GM21576 (cell line): Measurements from ENCODE around the gene MAP1A.
"Not testable (repeated sequence)": the region's sequence is repeated elsewhere in the genome, so short reads cannot be mapped to it uniquely, and the experiment has no call there.

Experiments used
- ATAC-seq: cut with Tn5 transposase; IDR thresholded peaks from one replicate; pipeline ENCODE4 v1.9.1; 2021; ENCODE audit warnings: mild to moderate bottlenecking, moderate library complexity; ENCODE audit not compliant: unreplicated experiment

The MAP1A gene

DNA sequence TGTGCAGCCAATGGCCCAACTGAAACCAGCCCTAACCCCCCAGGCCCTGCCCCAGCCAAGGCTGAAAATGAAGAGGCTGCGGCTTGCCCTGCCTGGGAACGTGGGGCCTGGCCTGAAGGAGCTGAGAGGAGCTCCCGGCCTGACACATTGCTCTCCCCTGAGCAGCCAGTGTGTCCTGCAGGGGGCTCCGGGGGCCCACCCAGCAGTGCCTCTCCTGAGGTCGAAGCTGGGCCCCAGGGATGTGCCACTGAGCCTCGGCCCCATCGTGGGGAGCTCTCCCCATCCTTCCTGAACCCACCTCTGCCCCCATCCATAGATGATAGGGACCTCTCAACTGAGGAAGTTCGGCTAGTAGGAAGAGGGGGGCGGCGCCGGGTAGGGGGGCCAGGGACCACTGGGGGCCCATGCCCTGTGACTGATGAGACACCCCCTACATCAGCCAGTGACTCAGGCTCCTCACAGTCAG, 11.2 kb downstream of the MAP1A start:
- ATAC-seq = no peak

DNA sequence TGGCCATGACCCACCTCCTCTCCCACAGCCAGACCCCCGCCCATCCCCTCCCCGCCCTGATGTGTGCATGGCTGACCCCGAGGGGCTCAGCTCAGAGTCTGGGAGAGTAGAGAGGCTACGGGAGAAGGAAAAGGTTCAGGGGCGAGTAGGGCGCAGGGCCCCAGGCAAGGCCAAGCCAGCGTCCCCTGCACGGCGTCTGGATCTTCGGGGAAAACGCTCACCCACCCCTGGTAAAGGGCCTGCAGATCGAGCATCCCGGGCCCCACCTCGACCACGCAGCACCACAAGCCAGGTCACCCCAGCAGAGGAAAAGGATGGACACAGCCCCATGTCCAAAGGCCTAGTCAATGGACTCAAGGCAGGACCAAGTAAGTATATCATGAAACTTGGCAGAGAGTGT, 11.7 kb downstream of the MAP1A start:
- no peak for ATAC-seq

DNA sequence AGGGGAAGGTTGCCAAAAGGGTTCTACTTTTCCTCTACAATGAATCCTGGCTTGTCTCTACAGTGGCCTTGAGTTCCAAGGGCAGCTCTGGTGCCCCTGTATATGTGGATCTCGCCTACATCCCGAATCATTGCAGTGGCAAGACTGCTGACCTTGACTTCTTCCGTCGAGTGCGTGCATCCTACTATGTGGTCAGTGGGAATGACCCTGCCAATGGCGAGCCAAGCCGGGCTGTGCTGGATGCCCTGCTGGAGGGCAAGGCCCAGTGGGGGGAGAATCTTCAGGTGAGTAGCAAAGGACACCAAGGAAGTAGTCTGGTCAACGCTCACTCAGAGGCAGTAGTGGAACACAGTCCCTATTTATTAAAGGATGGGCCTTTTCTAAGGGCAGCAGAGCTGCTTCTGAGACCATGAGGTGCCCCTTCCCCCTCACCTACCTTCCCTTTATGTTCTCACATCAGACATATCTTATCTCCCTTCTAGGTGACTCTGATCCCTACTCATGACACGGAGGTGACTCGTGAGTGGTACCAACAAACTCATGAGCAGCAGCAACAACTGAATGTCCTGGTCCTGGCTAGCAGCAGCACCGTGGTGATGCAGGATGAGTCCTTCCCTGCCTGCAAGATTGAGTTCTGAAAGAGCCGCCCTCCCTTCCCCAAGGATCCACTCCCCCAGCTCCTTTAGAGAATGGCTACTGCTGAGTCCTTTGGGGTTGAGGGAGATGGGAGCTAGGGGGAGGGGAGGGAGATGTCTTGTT, 12.4 kb downstream of the MAP1A start:
- no peak for ATAC-seq

DNA sequence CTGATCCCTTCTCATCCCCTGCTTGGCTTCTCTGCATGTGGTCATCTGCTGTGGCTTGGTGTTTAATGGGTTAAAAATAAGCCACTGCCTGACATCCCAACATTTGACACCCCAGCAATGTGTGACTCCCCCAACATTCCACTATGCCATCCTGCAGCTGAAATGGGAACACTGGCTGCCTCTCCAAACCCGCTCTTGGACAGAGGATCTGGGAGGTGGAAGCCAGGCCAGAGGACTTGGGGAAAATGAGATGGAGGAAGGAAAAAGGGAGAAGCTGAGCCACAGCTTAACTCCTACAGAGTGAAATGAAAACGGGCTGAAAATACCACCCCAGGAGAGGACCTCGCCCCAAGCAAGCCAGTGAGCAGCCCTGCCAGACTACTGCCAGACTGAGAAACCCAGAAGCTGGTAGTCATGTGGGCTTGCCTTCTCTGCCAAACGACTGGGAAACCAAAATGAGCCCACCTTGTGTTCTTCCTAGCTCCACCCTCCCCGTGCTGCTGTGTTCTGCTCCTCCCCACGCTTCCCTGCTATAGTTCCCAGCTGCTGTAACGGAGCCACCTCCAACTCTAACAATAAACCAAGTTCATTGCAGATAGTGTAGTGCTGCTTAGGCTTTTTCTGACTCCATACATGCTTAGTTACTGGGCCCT, 13.7 kb downstream of the MAP1A start:
- no peak for ATAC-seq

DNA sequence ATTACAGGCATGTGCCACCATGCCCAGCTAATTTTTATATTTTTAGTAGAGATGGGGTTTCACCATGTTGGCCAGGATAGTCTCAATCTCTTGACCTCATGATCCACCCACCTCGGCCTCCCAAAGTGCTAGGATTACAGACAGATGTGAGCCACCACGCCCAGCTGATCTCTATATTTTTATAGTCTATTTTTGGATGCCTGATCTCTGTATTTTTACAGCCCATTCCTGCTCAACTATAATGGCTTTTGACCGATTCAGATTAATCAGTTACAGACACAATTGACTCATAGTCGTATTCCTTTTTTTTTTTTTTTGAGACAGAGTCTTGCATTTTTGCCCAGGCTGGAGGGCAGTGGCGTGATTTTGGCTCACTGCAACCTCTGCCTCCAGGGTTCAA, 15.4 kb downstream of the MAP1A start:
- ATAC-seq = not testable (repeated sequence)

DNA sequence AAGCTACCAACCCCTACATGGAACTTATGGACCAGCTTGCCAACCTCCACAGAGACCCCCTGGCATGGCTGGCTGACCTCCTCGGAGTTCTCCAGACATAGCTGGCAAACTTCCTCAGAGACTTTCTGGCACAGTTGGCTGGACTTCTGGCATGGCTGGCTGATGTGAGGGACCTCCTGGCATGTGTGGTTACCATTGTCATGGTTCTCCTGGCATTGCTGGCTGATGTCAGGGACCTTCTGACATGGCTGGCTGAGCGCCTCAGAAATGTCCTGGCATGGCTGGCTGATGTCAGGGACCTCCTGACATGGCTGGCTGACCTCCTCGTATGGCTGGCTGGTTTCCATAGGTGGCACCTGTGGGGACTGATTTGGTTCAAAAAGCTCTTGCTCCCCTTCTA, 17.5 kb downstream of the MAP1A start:
- ATAC-seq = no peak

DNA sequence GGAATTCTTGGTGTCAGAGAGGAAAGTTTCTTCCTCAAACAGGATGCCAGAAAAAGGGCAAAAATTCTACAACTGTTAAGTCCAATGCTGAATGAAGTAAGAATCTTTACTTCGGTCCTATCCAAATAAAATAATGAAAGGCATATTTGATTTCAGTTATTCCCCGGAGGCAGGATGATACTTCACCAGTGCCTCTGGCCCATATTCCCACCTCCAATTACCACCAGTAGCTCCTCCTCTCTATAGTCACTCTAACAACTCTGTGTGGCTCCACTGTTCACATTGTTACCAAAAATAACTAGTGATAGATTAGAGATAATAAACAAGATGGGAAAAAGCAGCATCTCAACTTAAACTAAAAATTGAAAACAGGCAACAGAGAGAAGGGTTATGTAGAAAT, 20.7 kb downstream of the MAP1A start:
- no peak for ATAC-seq

DNA sequence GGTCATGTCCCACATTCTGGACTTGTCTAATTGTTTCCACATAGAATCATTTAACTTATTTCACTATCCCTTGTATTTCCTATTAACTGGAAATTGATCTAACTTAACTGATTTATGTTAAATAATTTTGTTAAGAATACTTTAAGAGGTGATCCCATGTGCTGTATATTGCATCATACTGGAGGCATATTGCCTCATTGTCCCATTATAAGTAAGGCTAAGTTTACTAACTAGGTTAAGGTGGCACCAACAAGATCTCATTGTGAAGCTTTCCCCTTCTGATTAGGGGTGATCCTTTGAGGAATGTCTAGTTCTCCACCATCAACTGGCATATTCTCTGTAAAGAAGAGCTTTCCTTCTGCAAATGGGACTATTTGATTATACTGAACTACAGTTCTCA, 24.4 kb downstream of the MAP1A start:
- no peak for ATAC-seq

DNA sequence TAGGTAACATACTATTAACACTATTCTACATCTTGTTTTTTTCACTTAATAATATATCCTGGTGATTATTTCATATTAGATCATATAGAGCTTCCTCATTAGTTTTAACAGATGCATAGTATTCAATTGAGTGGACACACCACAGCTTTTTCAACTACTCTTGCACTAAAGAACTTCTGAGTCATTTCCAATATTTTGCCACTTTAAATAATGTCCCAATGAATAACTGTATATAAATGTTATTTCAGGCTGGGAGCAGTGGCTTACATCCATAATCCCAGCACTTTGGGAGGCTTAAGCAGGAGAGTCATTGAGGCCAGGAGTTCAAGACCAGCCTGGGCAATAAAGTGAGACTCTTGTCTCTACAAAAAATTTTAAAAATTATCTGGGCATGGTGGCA, 26.9 kb downstream of the MAP1A start:
- no peak for ATAC-seq

DNA sequence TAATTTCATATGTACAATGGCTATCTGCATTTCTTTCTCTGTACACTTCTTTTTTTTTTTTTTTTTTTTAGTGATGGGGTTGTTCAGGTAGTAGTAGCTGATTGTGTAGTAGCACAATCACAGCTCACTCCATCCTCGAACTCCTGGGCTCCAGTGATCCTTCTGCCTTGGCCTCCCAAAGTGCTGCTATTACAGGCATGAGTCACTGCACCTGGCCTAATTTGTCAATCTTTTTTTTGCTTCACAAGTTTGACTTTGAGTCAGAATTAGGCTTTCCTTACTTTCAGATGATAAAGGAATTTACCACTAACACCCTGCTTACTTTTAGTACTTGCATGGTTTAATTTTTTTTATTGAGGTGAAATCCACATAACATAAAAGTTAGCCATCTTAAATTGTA, 28.0 kb downstream of the MAP1A start:
- no peak for ATAC-seq

DNA sequence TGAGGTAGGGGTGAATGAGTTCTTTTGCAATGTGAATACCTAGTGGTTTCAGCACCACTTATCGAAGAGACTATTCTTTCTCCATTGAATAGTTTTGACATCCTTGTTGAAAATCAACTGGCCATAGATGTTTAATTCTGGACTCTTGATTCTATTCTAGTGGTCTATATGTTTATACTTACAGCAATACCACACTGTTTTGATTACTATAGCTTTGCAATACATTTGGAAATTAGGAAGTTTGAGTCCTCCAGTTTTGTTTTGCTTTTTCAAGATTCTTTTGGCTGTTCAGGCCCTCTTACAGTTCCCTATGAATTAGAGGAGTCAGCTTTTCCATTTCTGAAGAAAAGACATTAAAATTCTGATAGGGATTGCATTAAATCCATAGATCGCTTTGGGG, 30.1 kb downstream of the MAP1A start:
- no peak for ATAC-seq

DNA sequence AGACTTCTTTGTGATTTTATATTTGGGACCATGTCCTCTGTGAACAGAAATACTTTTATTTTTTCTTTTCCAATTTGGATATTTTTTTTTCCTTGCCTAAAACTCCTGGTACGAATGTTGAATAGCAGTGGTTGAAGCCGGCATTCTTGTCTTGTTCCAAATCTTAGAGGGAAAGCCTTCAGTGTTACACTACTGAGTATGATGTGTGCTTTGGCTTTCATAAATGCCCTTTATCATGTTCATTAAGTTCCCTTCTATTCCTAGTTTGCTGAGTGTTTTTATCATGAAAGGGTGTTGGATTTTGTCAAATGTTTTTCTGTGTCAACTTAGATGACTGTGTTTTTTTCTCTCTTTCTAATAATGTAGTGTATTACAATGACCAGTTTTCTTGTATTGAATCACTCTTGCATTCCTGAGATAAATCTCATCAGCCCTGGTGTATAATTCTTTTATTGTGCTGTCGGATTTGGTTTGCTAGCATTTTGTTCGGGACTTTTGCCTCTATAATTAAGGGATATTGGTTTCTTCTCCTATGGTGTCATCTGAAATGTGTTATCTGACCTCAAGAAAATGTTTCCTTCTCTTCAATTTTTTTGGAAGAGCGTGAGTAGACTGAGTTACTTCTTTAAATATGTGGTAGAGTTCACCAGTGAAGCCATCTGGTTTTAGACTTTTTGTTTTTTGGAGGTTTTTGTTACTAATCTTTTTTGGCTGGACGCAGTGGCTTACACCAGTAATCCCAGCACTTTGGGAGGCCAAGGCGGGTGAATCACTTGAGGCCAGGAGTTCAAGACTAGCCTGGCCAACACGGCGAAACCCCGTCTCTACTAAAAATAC, 33.3 kb downstream of the MAP1A start:
- no peak for ATAC-seq

DNA sequence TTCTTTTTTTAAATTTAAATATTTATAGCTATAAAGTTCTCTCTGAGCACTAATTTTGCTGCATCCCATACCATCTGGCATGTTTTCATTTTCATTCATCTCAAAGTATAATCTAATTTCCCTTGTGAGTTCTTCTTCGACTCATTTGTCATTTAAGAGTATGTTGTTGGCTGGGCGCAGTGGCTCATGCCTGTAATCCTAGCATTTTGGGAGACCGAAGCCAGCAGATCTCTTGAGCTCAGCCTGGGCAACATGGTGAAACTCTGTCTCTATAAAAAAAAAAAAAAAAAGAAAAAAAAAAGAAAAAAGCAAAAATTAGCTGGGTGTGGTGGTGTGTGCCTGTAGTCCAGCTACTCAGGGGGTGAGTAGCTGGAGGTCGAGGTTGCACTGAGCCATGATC, 34.8 kb downstream of the MAP1A start:
- no peak for ATAC-seq

DNA sequence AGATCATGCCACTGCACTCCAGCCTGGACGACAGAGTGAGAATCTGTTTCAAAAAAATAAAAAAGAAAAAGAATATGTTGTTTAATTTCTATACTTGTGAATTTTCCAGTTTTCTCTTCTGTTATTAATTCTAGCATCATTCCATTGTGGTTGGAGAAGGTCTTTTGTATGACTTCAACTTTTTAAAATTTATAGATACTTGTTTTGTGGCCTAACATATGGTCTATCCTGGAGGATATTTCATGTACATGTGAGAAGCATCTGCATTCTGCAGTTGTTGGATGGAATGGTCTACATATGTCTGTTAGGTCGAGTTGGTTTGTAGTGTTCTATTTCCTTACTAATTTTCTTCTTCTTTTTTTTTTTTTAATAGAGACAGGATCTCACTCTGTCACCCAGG, 35.6 kb downstream of the MAP1A start:
- ATAC-seq = no peak

DNA sequence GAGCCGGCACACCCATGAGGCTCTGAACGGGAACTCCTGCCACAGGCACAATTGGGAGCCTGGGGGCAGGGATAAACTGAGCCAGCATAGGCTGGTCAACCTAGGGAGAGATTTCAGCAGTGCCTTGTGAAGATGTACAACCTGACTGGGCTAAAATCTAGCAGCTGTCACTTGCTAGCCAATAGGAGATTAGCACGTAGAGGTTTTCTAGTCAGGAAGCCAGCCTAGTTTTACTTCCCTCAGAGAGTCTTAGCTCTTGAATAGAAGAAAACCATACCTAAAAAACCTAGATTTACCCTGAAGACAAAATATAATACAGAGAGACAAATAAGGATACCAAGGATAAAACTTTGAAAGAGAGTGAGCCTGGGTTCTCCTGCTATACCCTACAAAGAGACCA, 45.3 kb downstream of the MAP1A start:
- ATAC-seq = not testable (repeated sequence)

DNA sequence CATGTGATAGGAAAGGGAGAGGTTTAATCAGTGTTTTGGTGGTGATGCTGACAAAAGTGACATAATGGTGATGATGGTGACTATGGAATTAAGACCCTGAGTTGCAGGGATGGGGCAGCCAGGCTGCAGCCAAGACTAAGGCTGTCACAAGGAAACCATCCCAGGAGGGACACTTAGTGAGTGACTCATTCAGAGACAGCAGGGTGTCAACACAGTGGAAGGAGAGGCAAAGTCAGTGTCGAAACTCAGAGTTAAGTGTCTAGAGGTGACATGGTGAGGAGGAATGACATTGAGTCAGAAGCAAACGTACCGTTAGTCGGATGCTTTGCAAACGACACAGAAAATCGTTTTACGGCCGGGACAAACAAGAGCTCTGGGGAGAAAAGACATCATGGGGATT, 46.4 kb downstream of the MAP1A start:
- ATAC-seq = not testable (repeated sequence)

DNA sequence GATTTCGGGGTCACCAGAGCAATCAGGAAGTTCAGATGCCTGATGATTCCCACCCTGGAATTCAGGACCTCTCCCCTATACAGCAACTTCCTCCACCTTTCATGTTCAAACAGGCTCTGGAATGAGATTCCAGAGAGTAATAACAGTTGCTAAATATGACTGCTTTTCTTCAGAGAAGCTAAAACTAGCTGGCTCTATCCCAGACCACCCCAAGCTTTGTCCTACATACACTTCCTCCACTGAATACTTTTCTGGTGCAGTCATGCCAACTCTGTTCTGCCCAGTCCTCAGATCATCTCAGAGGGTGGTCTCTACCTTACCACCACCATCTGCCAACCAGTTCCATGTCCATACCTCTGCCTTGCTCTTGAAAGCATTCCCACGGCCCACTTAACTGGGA, 49.2 kb downstream of the MAP1A start:
- not testable (repeated sequence) for ATAC-seq

DNA sequence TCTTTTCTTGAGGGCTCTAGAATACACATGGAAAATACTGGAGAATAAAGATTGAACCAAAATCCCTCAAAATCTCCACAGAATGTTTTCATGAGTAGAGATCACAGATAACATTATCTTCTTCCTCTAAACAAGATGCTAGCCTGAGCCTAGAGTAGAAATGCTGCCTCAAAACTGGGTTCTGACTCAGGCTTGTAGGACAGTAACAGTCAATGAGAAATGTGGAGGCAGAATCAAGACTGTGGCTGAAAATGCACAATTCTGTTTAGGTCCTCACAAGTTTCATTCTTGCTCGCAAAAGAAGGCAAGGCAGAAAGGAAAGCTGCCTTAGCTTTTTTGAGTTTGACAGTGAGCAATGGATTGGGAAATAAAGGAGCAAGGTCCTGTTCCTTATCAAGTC, 57.2 kb downstream of the MAP1A start:
- not testable (repeated sequence) for ATAC-seq
